VCaP (cell line): ENCODE measurements around the gene SMAD2.

Experiments used
- H3K27ac ChIP-seq: fragments of 450-650 bp; 2 replicates; pipeline ENCODE4 v1.5.1; 2017
- CTCF ChIP-seq: fragments of 450-650 bp; conservative IDR thresholded peaks from 2 replicates; pipeline ENCODE4 v1.5.1; 2017; ENCODE audit warnings: mild to moderate bottlenecking, moderate library complexity

Gene SMAD2

GRCh38 chr18:47881042-47881441, 49.4 kb downstream of the SMAD2 start:
- no peak overlapping the region for H3K27ac ChIP-seq
- TF ChIP-seq CTCF, result no peak

- no peak overlapping the region for H3K27ac ChIP-seq
- TF ChIP-seq CTCF, result no peak
Observed at GRCh38 chr18:47877892-47878291, 52.6 kb downstream of the SMAD2 start.

GRCh38 chr18:47876813-47877212, 53.6 kb downstream of the SMAD2 start:
- no peak overlapping the region for H3K27ac ChIP-seq
- TF ChIP-seq CTCF, result no peak

- no peak overlapping the region for H3K27ac ChIP-seq
- TF ChIP-seq CTCF, result no peak
Observed at GRCh38 chr18:47873625-47874024, 56.8 kb downstream of the SMAD2 start.

- H3K27ac ChIP-seq, result no peak overlapping the region
- TF ChIP-seq CTCF, result no peak
Observed at GRCh38 chr18:47872426-47872825, 58.0 kb downstream of the SMAD2 start.

GRCh38 chr18:47871288-47871687, 59.2 kb downstream of the SMAD2 start:
- no peak for TF ChIP-seq CTCF
- H3K27ac ChIP-seq, result no peak overlapping the region

- TF ChIP-seq CTCF, result no peak
- H3K27ac ChIP-seq, result no peak overlapping the region
Observed at GRCh38 chr18:47870605-47871004, 59.9 kb downstream of the SMAD2 start.

- TF ChIP-seq CTCF, result no peak
- H3K27ac ChIP-seq, result no peak overlapping the region
Observed at GRCh38 chr18:47868744-47869143, 61.7 kb downstream of the SMAD2 start.
